Testis (tissue), 3 donors: ENCODE results near the gene RPS6KA4. TPM values are rescaled to one million over a fixed set of nuclear protein-coding genes. Genes with fewer than 3 reads are reported as not detected.
A peak's percentile ranks its signal among the peaks of the same experiment; 100 is the strongest.

Experiments used
- DNase-seq: peaks from one replicate; pipeline ENCODE4 v3.0.0-alpha.2; 2019
- H3K27ac ChIP-seq, 2 donors: fragments of 200-600 bp; sonication (generic); one replicate each; pipeline ENCODE4 v1.5.1; 2019
- H3K27me3 ChIP-seq: fragments of 200-600 bp; sonication (generic); one replicate; pipeline ENCODE4 v1.5.1; 2019
- H3K36me3 ChIP-seq: fragments of 200-600 bp; sonication (generic); one replicate; pipeline ENCODE4 v1.5.1; 2017; ENCODE audit warnings: low read depth; ENCODE audit errors: missing control alignments
- H3K4me1 ChIP-seq: fragments of 200-600 bp; sonication (generic); one replicate; pipeline ENCODE4 v1.5.1; 2019
- H3K4me3 ChIP-seq, 2 donors: fragments of 200-600 bp; sonication (generic); one replicate each; pipeline ENCODE4 v1.5.1; 2017 to 2019
- H3K9me3 ChIP-seq: fragments of 200-600 bp; sonication (generic); one replicate; pipeline ENCODE4 v1.5.1; 2017
- POLR2A ChIP-seq: fragments of 450-650 bp; IDR thresholded peaks from one replicate; pipeline ENCODE4 v1.6.1; 2017; ENCODE audit warnings: antibody characterized with exemption, mild to moderate bottlenecking, moderate library complexity
- WGBS, 2 donors: methylation state at CpG; one replicate each; pipeline ENCODE4 v1.1.5; 2018; 5-methylcytosine and 5-hydroxymethylcytosine counted together
- intact Hi-C: fragments of 100-400 bp; cut with DNase I; formaldehyde crosslinking; loops from one replicate; pipeline ENCODE4 v1.15.1; 2023; ENCODE audit warnings: low total_unique reads
- polyA plus RNA-seq: library from polyadenylated mRNA; stranded (reverse); fragments of 350-450 nt; fragmentation: Illumina TruSeq; extraction: RNeasy Lipid Tissue Mini Kit (QIAGEN cat#74804); gene quantifications from one replicate; pipeline ENCODE4 v1.2.3, GENCODE V29; 2014; ENCODE audit warnings: low read depth, low replicate concordance; ENCODE audit not compliant: insufficient read depth
- total RNA-seq, 2 donors: library from RNA; depleted of rRNA; stranded (reverse); fragments of >200 nt; gene quantifications; one replicate each; pipeline ENCODE4 v1.2.3, GENCODE V29; 2016
- TF ChIP-seq, protein P1 (sequence below), 3 experiments: fragments of 450-650 bp in 2 of 3; fragments of 200-600 bp in 1 of 3; sonication (generic) in 1 of 3; IDR thresholded peaks; one replicate each; pipeline ENCODE4 v1.5.1; 2016 to 2019; ENCODE audit warnings: antibody characterized with exemption in 3 of 3, mild to moderate bottlenecking in 2 of 3, moderate library complexity in 1 of 3

The RPS6KA4 gene
- total and polyA plus RNA-seq, 3 donors from 2014 or later = 9.2 to 15.6 (median 15.6) TPM

GRCh38 chr11:64381350-64381749, 22.4 kb downstream of the RPS6KA4 start:
- Histone ChIP-seq H3K36me3 (no peaks in the 10 kb centered on the region), H3K4me3 (no peak overlapping the region), H3K9me3 (no peaks in the 10 kb centered on the region), H3K27me3 (no peaks in the 10 kb centered on the region), H3K4me1 (peaks cover 22% of the 10 kb centered on the region), H3K27ac (no peak overlapping the region)
- no peak for DNase-seq
- intact Hi-C loops = no loop called here
- TF ChIP-seq POLR2A = no peak
- TF ChIP-seq, protein P1, sequence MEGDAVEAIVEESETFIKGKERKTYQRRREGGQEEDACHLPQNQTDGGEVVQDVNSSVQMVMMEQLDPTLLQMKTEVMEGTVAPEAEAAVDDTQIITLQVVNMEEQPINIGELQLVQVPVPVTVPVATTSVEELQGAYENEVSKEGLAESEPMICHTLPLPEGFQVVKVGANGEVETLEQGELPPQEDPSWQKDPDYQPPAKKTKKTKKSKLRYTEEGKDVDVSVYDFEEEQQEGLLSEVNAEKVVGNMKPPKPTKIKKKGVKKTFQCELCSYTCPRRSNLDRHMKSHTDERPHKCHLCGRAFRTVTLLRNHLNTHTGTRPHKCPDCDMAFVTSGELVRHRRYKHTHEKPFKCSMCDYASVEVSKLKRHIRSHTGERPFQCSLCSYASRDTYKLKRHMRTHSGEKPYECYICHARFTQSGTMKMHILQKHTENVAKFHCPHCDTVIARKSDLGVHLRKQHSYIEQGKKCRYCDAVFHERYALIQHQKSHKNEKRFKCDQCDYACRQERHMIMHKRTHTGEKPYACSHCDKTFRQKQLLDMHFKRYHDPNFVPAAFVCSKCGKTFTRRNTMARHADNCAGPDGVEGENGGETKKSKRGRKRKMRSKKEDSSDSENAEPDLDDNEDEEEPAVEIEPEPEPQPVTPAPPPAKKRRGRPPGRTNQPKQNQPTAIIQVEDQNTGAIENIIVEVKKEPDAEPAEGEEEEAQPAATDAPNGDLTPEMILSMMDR (IDR thresholded peaks at IDR 0.05) = no peak
- 78 to 79% methylated on average over 6 of the region's 6 CpGs for WGBS, 2 donors

DNA sequence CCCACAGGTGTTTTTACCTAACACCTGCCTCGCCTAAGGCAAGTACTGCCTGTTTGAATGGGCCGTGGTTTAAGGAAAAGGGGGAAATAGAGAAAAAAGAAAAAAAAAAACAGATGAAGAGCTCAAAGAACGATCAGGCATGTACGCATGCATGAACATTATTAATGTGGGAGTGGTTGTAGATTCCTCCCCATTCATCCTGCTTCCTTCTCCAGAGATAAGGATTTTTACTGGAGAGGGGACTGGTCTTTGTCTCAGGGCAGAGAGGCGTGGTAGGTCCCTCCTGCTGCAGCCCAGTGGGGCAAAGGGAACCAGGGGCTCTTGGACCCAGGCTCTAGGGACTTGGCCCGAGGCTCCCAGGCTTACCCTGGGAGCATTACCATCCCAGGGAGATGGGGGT, 23.1 kb downstream of the RPS6KA4 start:
- TF ChIP-seq POLR2A = no peak
- TF ChIP-seq, protein P1 (IDR thresholded peaks at IDR 0.05) = no peak
- H3K9me3 ChIP-seq = no peaks in the 10 kb centered on the region
- no peak overlapping the region for H3K4me3 ChIP-seq
- no peaks in the 10 kb centered on the region for H3K27me3 ChIP-seq
- intact Hi-C loops = no loop called here
- H3K4me1 ChIP-seq = peaks cover 22% of the 10 kb centered on the region
- H3K36me3 ChIP-seq = no peaks in the 10 kb centered on the region
- no peak overlapping the region for H3K27ac ChIP-seq
- WGBS, 2 donors = 82 to 84% methylated on average over 5 to 6 of the region's 6 CpGs
- DNase-seq = no peak

DNA sequence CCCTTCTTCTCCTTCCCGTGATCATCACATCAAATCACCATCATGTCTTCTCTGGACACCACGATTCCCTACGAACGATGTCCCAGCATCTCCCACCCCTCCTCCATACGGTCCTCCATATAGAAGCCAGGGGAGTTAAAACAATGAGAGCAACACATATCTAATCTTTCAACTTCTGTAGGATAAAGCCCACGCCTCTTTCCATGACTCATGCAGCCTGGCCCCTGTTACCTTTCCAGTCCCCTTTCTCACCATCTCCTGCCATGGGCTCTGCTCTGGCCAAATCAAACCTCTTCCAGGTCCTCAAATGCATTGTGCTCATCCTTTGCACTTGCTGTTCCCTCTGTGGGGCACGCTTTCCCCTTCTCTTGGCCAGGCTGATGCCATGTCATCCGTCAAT, 23.6 kb downstream of the RPS6KA4 start:
- no peak overlapping the region for H3K27ac ChIP-seq
- no peaks in the 10 kb centered on the region for H3K27me3 ChIP-seq
- no peaks in the 10 kb centered on the region for H3K9me3 ChIP-seq
- no peak overlapping the region for H3K4me3 ChIP-seq
- TF ChIP-seq, protein P1 (IDR thresholded peaks at IDR 0.05) = no peak
- no peak for TF ChIP-seq POLR2A
- no peak for DNase-seq
- WGBS, 2 donors = 83 to 91% methylated on average over 8 of the region's 8 CpGs
- intact Hi-C loops = no loop called here
- peaks cover 22% of the 10 kb centered on the region for H3K4me1 ChIP-seq
- no peaks in the 10 kb centered on the region for H3K36me3 ChIP-seq

DNA sequence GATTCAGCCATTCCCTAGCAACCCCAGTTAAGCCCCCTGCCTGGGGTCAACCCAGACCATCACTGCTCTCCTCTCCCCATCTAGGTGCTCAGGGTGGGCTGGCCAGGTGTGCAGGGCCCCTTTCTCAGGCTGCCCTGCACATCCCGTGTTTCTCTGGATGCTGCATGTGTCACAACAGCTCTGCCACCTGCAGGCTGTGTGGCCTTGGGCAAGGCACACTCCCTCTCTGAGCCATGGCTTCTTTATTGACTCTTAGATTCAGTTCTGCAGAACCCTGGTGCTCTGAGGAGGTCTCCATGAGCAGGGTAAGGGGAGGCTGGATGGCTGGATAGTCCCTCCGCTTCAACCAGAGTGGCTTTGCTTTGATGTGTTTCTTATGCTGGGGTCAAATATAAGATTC, 24.6 kb downstream of the RPS6KA4 start:
- Histone ChIP-seq H3K27ac (no peak overlapping the region), H3K27me3 (no peaks in the 10 kb centered on the region), H3K4me1 (peaks cover 21% of the 10 kb centered on the region), H3K9me3 (no peaks in the 10 kb centered on the region), H3K36me3 (no peaks in the 10 kb centered on the region), H3K4me3 (no peak overlapping the region)
- TF ChIP-seq, protein P1 (IDR thresholded peaks at IDR 0.05) = no peak
- TF ChIP-seq POLR2A = no peak
- 81 to 100% methylated on average over 1 of the region's 2 CpGs for WGBS, 2 donors
- DNase-seq = no peak
- intact Hi-C loops = no loop called here

DNA sequence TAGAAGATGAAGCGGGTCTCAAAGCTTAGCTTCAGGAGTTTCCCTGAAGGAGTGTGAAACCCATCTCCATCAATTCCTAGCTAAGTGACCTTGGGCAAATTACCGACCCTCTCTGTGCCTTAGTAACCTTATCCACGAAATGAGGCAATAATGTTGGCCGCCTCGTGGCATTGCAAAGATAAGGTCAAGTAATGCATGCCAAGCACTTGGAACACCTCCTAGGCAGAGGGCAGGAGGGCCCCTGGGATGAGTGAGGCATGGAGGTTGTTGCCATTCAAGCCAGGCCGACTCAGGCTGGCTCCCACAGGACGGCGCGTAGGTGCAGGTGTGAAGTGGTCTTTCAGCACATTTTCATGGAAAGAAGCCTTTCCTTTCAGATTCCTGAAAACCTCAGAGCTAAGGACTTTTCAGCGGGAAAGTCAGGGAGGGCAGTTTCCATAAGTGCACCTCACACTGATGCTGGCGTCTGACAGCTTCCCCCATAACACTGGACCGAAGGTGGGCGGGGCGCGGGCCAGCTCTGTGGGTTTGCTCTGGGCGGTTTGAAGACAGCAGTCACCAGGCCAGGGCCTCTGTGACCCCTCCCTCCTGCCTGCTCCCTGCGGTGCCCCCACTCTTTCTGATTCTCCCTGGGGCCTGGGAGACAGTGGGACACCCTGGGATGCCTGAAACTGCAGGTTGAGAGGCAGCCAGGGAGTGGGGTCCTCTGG, 25.2 kb downstream of the RPS6KA4 start:
- TF ChIP-seq, protein P1 (IDR thresholded peaks at IDR 0.05) = no peak
- TF ChIP-seq POLR2A = no peak
- no peaks in the 10 kb centered on the region for H3K36me3 ChIP-seq
- no peak overlapping the region for H3K27ac ChIP-seq
- DNase-seq = peak; percentile 43
- WGBS, 2 donors = 68 to 73% methylated on average over 17 of the region's 17 CpGs
- peaks cover 15% of the 10 kb centered on the region for H3K4me1 ChIP-seq
- H3K9me3 ChIP-seq = no peaks in the 10 kb centered on the region
- H3K27me3 ChIP-seq = no peaks in the 10 kb centered on the region
- intact Hi-C loops = no loop called here
- no peak overlapping the region for H3K4me3 ChIP-seq
